C1 segment of cervical spinal cord (tissue), 14 donors: ENCODE results near the gene CCN2.
A peak's percentile ranks its signal among the peaks of the same experiment; 100 is the strongest.

Experiments used
- DNase-seq, 14 donors: peaks; one replicate each; lab custom pipeline; 2025; lab: John Stamatoyannopoulos, UW

Gene CCN2

DNA sequence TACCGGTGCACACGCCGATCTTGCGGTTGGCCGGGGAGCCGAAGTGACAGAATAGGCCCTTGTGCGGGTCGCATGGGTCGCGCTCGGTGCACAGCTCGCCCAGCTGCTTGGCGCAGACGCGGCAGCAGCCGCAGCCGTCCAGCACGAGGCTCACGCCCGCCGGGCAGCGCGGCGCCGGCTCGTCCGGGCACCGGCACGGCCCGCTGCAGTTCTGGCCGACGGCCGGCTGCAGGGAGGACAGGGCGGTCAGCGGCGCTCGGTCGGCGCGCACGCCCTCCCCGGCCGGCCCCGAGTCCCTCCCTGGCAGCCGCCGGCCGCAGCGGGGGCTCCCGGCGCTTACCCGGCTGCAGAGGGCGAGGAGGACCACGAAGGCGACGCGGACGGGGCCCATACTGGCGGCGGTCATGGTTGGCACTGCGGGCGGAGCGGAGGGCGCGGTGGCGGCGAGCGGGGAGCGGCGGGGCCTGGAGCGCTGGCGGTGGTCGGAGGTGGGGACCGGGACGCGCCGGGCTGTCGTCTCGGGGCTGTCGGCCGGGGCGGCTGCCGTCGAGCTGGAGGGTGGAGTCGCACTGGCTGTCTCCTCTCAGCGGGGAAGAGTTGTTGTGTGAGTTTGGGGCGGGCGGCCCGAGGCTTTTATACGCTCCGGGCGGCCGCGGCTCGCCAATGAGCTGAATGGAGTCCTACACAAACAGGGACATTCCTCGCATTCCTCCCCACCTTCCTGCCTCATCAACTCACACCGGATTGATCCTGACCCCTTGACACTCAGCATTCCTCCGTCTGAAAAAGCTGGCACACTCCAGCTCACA lies at the start of gene CCN2:
CCN2 (minus strand) TSS at position 606 of the 809 bp plus-strand sequence; CDS start at position 406, 200 bp downstream.
- DNase-seq = peak in 8 of 14 donors; percentile 8 to 75 (median 41)

- no peak for DNase-seq
Observed at GRCh38 chr6:132000296-132000695, 49.1 kb upstream of the CCN2 start.

DNA sequence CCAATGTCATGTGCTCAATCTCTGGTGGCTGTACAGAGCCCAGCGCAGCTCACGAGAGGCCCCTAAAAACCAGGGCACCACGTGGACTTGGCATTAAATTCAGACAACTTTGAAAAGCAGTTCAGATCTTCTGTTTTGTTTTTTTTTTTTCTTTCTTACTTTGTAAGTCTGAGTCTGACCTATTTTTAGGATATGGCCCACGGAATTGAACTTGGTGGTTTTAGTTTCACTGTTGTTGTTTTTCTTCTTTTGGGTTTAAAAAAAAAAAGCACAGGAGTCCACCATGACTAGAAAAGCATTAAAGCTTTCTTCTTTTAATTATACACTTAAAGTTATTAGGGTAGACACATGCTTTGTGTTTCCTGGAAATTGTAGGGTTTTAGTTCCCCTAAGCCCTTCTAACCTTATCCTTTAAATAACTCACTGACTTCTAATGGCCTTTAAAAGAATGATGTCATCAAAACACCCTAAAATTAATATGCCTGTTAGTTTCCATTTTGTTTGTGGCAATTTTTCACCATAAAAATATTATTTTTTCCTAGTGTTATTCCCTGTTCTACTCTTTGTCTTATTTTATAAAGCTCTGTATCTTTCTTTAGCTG lies 48.5 kb upstream of the CCN2 start:
- DNase-seq = no peak

DNA sequence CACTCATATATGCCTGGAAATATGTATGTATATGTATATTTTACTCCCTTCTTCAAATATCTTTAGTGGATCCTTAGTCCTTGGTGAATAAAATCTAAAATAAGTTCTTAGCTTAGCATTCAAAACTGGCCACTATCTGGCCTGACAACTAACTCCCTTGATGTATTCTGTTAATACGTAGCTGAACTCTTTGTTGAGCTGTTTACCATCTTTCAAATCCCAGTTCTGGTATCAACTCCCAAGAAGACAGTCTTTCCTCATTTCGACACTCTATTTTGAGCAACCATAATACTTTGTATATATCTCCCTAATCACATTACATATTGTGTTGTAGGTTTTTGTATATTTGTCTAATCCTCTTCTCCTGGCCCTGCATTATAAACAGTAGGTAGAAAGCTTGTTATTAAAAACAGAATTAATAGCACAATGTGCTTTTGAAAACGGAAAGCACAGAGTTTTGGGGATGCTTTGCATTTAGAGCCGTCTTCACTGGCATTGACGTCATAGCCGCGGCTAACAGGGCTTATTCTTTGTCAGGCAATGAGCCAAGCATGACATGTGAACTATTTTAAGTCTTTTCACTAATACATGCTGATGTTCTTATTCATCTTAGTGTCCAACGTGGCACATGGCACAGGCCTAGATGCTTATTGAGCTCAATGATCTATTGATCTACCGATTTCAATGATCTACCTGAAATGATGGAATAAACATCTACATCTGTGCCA lies 47.2 kb upstream of the CCN2 start:
- DNase-seq = no peak

GRCh38 chr6:131997429-131998153 lies 46.4 kb upstream of the CCN2 start:
- DNase-seq = no peak

DNA sequence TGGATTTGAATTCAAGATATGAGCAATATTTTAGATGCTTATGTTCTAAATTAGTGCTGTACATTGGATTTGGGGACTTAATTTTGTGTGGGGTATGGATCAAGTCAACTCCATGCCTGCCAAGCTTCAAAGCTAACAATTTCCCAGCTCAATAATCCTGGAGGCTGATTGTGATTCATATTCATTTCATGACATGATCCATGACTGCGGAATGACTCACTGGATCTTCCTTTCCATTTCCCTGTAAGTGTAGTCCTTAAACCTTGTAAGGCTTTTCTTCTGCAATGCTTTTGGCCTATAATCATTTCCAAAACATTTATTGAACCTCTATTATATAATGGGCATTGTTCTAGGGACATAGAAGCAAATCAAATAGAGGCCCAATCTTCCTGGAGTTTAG lies 44.7 kb upstream of the CCN2 start:
- no peak for DNase-seq

- DNase-seq = no peak
Observed at GRCh38 chr6:131992557-131992956, 41.4 kb upstream of the CCN2 start.

DNA sequence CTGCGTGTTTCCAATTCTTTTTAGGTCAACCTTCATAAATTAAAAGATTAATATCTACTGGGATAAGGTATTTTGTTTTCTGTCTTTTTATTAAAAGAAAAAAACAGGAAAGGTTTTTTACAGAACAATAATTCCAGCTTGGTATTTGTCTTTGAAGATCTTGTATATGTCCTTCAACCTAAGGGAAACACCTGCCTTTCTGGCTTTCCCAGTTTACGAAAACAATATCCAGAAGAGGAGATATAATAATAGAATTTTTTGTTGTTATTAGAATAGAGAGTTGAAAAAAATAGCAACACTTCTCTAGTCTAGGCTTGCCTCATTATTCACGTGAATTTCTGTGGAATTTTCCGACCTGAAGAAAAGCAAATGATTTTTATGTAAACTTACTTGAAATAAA lies 37.9 kb upstream of the CCN2 start:
- DNase-seq = no peak

DNA sequence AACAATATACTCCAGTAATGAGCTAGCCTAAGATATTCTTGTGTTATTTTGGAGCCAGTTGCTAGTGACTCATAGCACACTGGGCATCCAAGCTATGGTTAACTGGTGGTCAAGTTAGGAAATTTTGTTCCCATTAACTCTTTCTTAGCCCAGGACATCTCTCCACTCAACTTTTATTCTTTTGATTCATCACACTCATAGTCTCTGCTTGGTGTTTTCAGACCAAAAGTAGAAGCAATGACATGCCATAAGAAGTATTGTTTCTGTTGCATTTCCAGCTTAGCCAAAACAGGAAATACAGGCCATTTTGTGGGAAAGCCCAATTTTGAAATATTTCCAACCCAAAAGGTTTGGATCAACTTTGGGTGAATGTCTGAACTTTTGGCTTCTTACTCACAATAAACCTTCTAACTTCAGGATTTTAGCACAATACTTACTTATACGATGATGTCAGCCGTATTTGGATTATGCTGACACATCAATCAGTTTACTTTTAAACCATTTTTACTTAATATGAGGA lies 31.6 kb upstream of the CCN2 start:
- DNase-seq = no peak

DNA sequence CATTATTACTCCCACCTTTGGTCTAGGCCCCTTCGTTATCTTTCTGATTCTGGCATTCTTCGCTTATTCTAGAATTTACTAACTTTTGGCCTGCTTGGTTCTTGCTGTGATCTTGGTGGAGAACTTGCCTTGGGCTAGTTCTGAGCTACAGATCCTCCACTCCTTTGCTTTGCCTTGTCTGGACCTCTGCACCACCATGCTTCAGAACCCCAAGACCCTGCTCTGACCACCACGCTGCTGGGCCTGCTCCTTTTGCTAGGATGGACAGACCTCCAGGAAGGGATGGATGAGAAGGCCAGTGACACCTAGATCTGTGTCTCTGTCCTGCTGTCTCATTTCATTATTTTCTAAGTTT lies 30.4 kb upstream of the CCN2 start:
- DNase-seq = no peak

DNA sequence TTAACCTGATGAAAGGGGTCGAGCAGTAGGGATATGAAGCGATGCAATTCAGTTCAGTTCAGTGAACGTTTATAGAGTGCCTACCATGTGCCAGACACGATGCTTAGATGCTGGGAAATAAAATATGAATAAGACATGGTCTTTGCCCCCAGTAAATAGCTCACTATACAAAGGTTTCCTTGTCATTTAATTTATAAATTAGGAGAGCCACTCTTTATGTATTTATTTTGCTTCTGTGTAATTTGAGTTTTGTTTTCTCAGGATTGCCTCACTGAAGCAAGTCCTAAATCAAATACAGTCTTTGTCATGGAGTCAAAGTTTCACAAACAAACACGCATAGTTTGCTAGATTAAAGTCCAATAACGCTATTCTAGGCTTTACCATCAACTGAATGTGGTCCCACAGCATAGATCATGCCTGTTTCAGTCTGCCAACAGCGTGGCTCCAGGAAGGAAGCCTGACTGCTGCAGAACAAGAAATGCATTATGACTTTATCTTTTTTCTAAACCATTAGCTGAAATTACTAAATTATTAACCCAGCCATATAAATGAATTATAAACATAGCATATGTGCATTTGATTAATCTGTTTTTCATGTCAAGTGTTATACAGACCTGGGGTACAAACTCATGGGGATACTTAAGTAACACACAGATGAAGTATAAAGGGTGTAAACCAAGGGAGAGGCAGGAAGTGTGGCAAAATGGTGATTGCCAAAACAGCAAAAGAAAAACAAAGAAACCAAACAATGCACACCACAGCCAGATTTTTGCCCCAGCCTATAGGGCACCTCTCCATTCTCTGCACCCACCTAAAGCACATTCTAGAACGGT lies 29.8 kb upstream of the CCN2 start:
- no peak for DNase-seq

- no peak for DNase-seq
Observed at GRCh38 chr6:131980338-131980790, 29.2 kb upstream of the CCN2 start.

DNA sequence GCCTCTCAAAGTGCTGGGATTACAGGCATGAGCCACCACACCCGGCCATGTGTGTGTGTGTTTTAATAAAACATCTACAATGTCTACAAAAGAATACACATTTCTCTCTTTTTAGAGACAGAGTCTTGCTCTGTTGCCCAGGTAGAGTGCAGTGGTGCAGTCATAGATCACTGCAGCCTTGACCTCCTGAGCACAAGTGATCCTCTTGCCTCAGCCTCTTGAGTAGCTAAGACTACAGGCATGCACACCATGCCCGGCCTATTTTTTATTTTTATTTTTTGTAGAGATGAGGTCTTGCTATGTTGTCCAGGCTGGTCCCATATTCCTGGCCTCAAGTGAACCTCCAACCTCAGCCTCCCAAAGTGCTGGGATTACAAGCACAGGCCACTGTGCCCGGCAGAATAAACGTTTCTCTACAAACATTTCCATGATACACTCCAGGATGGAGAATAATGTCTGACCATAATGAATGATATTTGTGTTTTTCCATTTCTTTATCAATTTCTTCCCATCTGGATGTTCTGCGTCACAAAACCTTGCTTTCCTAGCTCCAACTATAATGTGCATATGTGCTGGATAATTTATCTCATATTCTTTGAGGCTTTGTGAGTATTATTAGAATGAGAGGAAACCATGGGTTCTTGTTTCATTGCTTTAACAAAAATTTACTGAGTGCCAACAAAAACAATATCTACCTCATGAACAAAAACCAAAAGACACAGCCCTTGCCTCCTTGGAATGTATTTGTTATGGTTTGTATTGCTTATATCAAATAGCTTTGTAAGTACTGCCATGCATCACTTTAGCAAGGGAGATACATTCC lies 28.6 kb upstream of the CCN2 start:
- DNase-seq = no peak

- DNase-seq = no peak
Observed at GRCh38 chr6:131978522-131978921, 27.4 kb upstream of the CCN2 start.

- DNase-seq = no peak
Observed at GRCh38 chr6:131976545-131977061, 25.4 kb upstream of the CCN2 start.

DNA sequence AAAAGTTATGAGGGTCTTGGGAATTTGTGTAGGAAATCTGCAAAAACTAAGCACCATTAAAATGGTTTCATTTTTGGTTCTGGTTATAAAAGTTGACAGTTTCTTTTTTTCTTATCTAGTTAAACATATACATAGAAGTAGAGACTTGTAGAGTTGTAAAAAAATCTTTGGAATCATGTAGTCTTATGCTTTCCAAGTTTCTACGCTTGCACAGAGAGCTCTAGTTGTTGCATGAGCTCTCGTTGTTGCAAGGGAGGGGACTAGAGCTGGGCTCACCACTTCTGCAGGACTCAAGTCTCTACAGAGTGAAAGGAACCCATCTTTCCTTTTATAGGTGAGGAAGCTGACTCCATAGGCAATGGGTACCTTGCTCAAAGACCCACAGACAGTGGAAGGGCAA lies 21.6 kb upstream of the CCN2 start:
- no peak for DNase-seq

GRCh38 chr6:131970076-131970859 lies 19.1 kb upstream of the CCN2 start:
- no peak for DNase-seq

- no peak for DNase-seq
Observed at GRCh38 chr6:131968656-131969055, 17.5 kb upstream of the CCN2 start.

- DNase-seq = no peak
Observed at GRCh38 chr6:131967948-131968347, 16.8 kb upstream of the CCN2 start.
